ENCODE results near the gene APOBEC3G. TPM values are rescaled to one million over a fixed set of nuclear protein-coding genes. Genes with fewer than 3 reads are reported as not detected.

The APOBEC3G gene
- total RNA-seq, 4 donors from 2014 or later: 0.45 to 5.2 (median 1.5) TPM

GRCh38 chr22:39081016-39081415 is 3.9 kb downstream of the APOBEC3G start:
- H3K27ac ChIP-seq: no peak overlapping the region
- H3K9me3 ChIP-seq: no peaks in the 10 kb centered on the region
- TF ChIP-seq EP300 (IDR thresholded peaks at IDR 0.05) (no peak), CTCF (IDR thresholded peaks at IDR 0.05) (no peak), POLR2AphosphoS5 (IDR thresholded peaks at IDR 0.05) (no peak), POLR2A (IDR thresholded peaks at IDR 0.05) (no peak)

GRCh38 chr22:39081598-39081997 is 4.5 kb downstream of the APOBEC3G start:
- peaks cover 9% of the 10 kb centered on the region for H3K36me3 ChIP-seq
- peaks cover 13% of the 10 kb centered on the region for H3K4me1 ChIP-seq
- H3K27ac ChIP-seq: no peak overlapping the region

More at GRCh38 chr22:39081016-39081415, 3.9 kb downstream of the APOBEC3G start:
- WGBS: 92% methylated on average over 12 of the region's 12 CpGs
- DNase-seq (ENCODE audit: low spot score in 2 of 2): no peak
- no peaks in the 10 kb centered on the region for H3K27me3 ChIP-seq
- peaks cover 9% of the 10 kb centered on the region for H3K36me3 ChIP-seq
- no peak overlapping the region for H3K4me3 ChIP-seq
- peaks cover 13% of the 10 kb centered on the region for H3K4me1 ChIP-seq

GRCh38 chr22:39083212-39084165 is 6.4 kb downstream of the APOBEC3G start:
- Histone ChIP-seq H3K27me3 (no peaks in the 10 kb centered on the region), H3K36me3 (peaks cover 9% of the 10 kb centered on the region), H3K9me3 (no peaks in the 10 kb centered on the region), H3K27ac (no peak overlapping the region), H3K4me3 (no peak overlapping the region), H3K4me1 (no peaks in the 10 kb centered on the region)
- no peak for DNase-seq (ENCODE audit: low spot score in 2 of 2)
- no peak for TF ChIP-seq POLR2AphosphoS5 (IDR thresholded peaks at IDR 0.05)
- TF ChIP-seq EP300 (IDR thresholded peaks at IDR 0.05): no peak
- no peak for TF ChIP-seq POLR2A (IDR thresholded peaks at IDR 0.05)
- no peak for TF ChIP-seq CTCF (IDR thresholded peaks at IDR 0.05)
- WGBS: 76% methylated on average over 13 of the region's 14 CpGs

More at GRCh38 chr22:39081598-39081997, 4.5 kb downstream of the APOBEC3G start:
- no peak for TF ChIP-seq EP300 (IDR thresholded peaks at IDR 0.05)
- no peak for TF ChIP-seq POLR2A (IDR thresholded peaks at IDR 0.05)
- TF ChIP-seq CTCF (IDR thresholded peaks at IDR 0.05): no peak
- no peak for TF ChIP-seq POLR2AphosphoS5 (IDR thresholded peaks at IDR 0.05)
- Histone ChIP-seq H3K27me3 (no peaks in the 10 kb centered on the region), H3K9me3 (no peaks in the 10 kb centered on the region), H3K4me3 (no peak overlapping the region)
- WGBS: 79% methylated on average over 7 of the region's 8 CpGs
- DNase-seq (ENCODE audit: low spot score in 2 of 2): no peak

GRCh38 chr22:39084666-39085065 is 7.6 kb downstream of the APOBEC3G start:
- no peak overlapping the region for H3K4me3 ChIP-seq
- no peak for DNase-seq (ENCODE audit: low spot score in 2 of 2)

More at GRCh38 chr22:39084666-39085065, 7.6 kb downstream of the APOBEC3G start:
- 96% methylated on average over 8 of the region's 8 CpGs for WGBS
- Histone ChIP-seq H3K9me3 (no peaks in the 10 kb centered on the region), H3K4me1 (no peaks in the 10 kb centered on the region), H3K36me3 (peaks cover 9% of the 10 kb centered on the region), H3K27me3 (no peaks in the 10 kb centered on the region), H3K27ac (no peak overlapping the region)
- TF ChIP-seq POLR2AphosphoS5 (IDR thresholded peaks at IDR 0.05): no peak
- TF ChIP-seq POLR2A (IDR thresholded peaks at IDR 0.05): no peak
- TF ChIP-seq EP300 (IDR thresholded peaks at IDR 0.05): no peak
- no peak for TF ChIP-seq CTCF (IDR thresholded peaks at IDR 0.05)

Data from suprapubic skin (tissue), 4 donors.